Erythroblast (primary cell): ENCODE data around the gene PHACTR4.

ENCODE experiments used
- GATA1 ChIP-seq: IDR thresholded peaks from 2 replicates; pipeline ENCODE4 v1.6.1; 2011; ENCODE audit warnings: low read depth, mild to moderate bottlenecking, control low read depth, low read length, moderate library complexity
- POLR2A ChIP-seq: IDR thresholded peaks from 2 replicates; pipeline ENCODE4 v1.6.1; 2011; ENCODE audit warnings: mild to moderate bottlenecking, low read length

DNA sequence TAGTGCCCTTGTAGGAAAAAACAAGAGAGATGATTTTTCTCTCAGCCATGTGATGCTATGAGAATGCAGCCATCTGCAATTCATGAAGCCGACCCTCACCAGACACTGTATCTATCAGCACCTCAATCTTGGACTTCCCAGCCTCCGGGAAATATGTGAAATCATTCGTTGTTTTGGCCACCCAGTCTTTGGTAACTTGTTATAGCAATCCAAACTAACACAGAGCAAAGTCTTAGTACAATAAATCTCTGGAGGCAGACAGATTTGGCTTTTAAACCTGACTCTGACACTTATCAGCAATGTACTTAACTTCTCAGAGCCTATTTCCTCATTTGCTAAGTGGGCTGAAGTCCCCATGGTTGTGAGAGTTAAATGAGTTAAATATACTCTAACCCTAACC lies 45.8 kb upstream of the PHACTR4 start:
- TF ChIP-seq POLR2A: no peak
- TF ChIP-seq GATA1: no peak
